K562 (cell line): ENCODE measurements around the gene SRSF9. TPM values are rescaled to one million over a fixed set of nuclear protein-coding genes. Genes with fewer than 3 reads are reported as not detected.

Experiments
- ATAC-seq: fragments of 200-7000 bp; cut with Tn5 transposase; 3 replicates; pipeline ENCODE4 v1.9.1; 2020; ENCODE audit warnings: moderate library complexity
- BruUV-seq: library from RNA; stranded (reverse); fragments of 400-500 nt; replicated peaks from 2 replicates; lab custom pipeline; 2021; lab: Mats Ljungman, UMichigan
- CTCF ChIA-PET: fragments of 300-600 bp; formaldehyde crosslinking; extraction: SDS; loops from one replicate; lab custom pipeline; 2021; ENCODE audit warnings: low intra/inter-chr PET ratio; lab: Yijun Ruan, JAX
- POLR2A ChIA-PET: fragments of 300-600, 350-650 bp; sonication (Branson Sonifier 250); formaldehyde crosslinking; extraction: SDS; loops from one replicate; lab custom pipeline; 2021; ENCODE audit warnings: antibody characterized with exemption, inconsistent platforms; lab: Yijun Ruan, JAX
- DNase-seq, 4 experiments: peaks; one replicate each; pipeline versions ENCODE4 v3.0.0 to v3.0.0-alpha.2; 2011 to 2018; ENCODE audit warnings: low spot score in 3 of 4, mixed read lengths in 3 of 4; ENCODE audit errors: extremely low read depth in 1 of 4
- FAIRE-seq: peaks from 2 replicates; lab custom pipeline; 2011; peaks lifted over from hg19 to GRCh38; lab: Jason Lieb, UNC
- H2AFZ ChIP-seq: 2 replicates; pipeline ENCODE4 v1.6.0; 2011; ENCODE audit warnings: low read depth, low read length, control low read depth, inconsistent platforms
- H3K27ac ChIP-seq: fragments of 200-600 bp; 3 replicates; pipeline ENCODE4 v1.8.0; 2011; ENCODE audit warnings: low read depth, mild to moderate bottlenecking, control low read depth, inconsistent platforms, low read length, moderate library complexity, mixed read lengths; ENCODE audit errors: extremely low read depth
- H3K27me3 ChIP-seq, 2 experiments: fragments of 300-600 bp in 1 of 2; 2 replicates in 1 of 2; 3 replicates in 1 of 2; pipeline versions ENCODE4 v1.6.0 to v1.8.0; 2011; ENCODE audit warnings: inconsistent platforms in 2 of 2, low read length in 2 of 2, mild to moderate bottlenecking in 1 of 2, mixed read lengths in 1 of 2, moderate library complexity in 1 of 2; ENCODE audit not compliant: control insufficient read depth in 2 of 2, insufficient read depth in 2 of 2
- H3K36me3 ChIP-seq: fragments of 300-600 bp; 3 replicates; pipeline ENCODE4 v1.8.0; 2011; ENCODE audit warnings: mild to moderate bottlenecking, low read length, inconsistent platforms; ENCODE audit not compliant: control insufficient read depth, insufficient read depth
- H3K4me1 ChIP-seq, 2 experiments: fragments of 200-600 bp in 1 of 2; replicated peaks in 1 of 2; 2 replicates in 1 of 2; 3 replicates in 1 of 2; pipeline versions ENCODE4 v1.5.1 to v1.8.0; 2011; ENCODE audit warnings: inconsistent platforms in 2 of 2, low read length in 2 of 2, mild to moderate bottlenecking in 1 of 2, mixed read lengths in 1 of 2, moderate library complexity in 1 of 2; ENCODE audit not compliant: control insufficient read depth in 2 of 2, insufficient read depth in 2 of 2
- H3K4me2 ChIP-seq: 2 replicates; pipeline ENCODE4 v1.6.1; 2011; ENCODE audit warnings: low read length, control low read depth, inconsistent platforms, mixed read lengths; ENCODE audit not compliant: insufficient read depth
- H3K4me3 ChIP-seq: fragments of 200-600 bp; sonication (generic), shearing (Covaris generic); 2 replicates; pipeline ENCODE4 v1.5.1; 2016; ENCODE audit warnings: control low read depth, inconsistent platforms
- H3K79me2 ChIP-seq: fragments of 200-600 bp; 3 replicates; pipeline ENCODE4 v1.8.0; 2011; ENCODE audit warnings: low read length, inconsistent platforms; ENCODE audit not compliant: control insufficient read depth, insufficient read depth
- H3K9ac ChIP-seq, 2 experiments: 2 replicates each; pipeline versions ENCODE4 v1.6.0 to v1.6.1; 2011; ENCODE audit warnings: low read depth in 2 of 2, low read length in 2 of 2, control low read depth in 1 of 2, inconsistent platforms in 1 of 2, mild to moderate bottlenecking in 1 of 2, mixed read lengths in 1 of 2; ENCODE audit not compliant: insufficient read depth in 1 of 2
- H3K9me1 ChIP-seq: one replicate; pipeline ENCODE4 v1.6.0; 2011; ENCODE audit warnings: inconsistent platforms, mild to moderate bottlenecking, low read length, moderate library complexity; ENCODE audit not compliant: control insufficient read depth, insufficient read depth
- H3K9me3 ChIP-seq: replicated peaks from 2 replicates; pipeline ENCODE4 v1.5.1; 2011; ENCODE audit warnings: low read depth, low read length, inconsistent platforms; ENCODE audit not compliant: control insufficient read depth, insufficient read depth
- H4K20me1 ChIP-seq: replicated peaks from 2 replicates; pipeline ENCODE4 v1.6.1; 2011; ENCODE audit warnings: low read length, inconsistent platforms, mixed read lengths; ENCODE audit not compliant: control insufficient read depth, insufficient read depth
- ADNP ChIP-seq: fragments of 200-800 bp; sonication (Bioruptor generic); IDR thresholded peaks from 2 replicates; pipeline ENCODE4 v1.6.1; 2016; ENCODE audit warnings: missing genetic modification characterization, missing compliant biosample characterization
- BCOR ChIP-seq: fragments of 450-650 bp; IDR thresholded peaks from 2 replicates; pipeline ENCODE4 v1.6.1; 2016
- HDAC3 ChIP-seq: fragments of 450-650 bp; IDR thresholded peaks from 2 replicates; pipeline ENCODE4 v1.6.1; 2018; ENCODE audit warnings: borderline replicate concordance, mild to moderate bottlenecking, moderate library complexity; ENCODE audit not compliant: partially characterized antibody
- MTA3 ChIP-seq: fragments of 450-650 bp; formaldehyde crosslinking; IDR thresholded peaks from 2 replicates; pipeline ENCODE4 v1.6.1; 2017; ENCODE audit warnings: mild to moderate bottlenecking, borderline replicate concordance
- RBM25 ChIP-seq: fragments of 200-400 bp; formaldehyde crosslinking; IDR thresholded peaks from 2 replicates; pipeline ENCODE4 v1.6.1; 2018; ENCODE audit warnings: low read length, low read depth, moderate library complexity; ENCODE audit not compliant: severe bottlenecking
- TEAD4 ChIP-seq, 2 experiments: sonication (generic) in 1 of 2; formaldehyde crosslinking in 1 of 2; IDR thresholded peaks; 2 replicates each; pipeline versions ENCODE4 v1.6.1 to v1.8.0; 2012 to 2022; ENCODE audit warnings: borderline replicate concordance in 1 of 2, inconsistent platforms in 1 of 2, low read length in 1 of 2, mild to moderate bottlenecking in 1 of 2, missing genetic modification reagents in 1 of 2
- ZFP36 ChIP-seq: fragments of 150-350 bp; IDR thresholded peaks from 2 replicates; pipeline ENCODE4 v1.6.1; 2018; ENCODE audit warnings: low read length, low read depth; ENCODE audit not compliant: partially characterized antibody
- ZNF384 ChIP-seq: IDR thresholded peaks from 2 replicates; pipeline ENCODE4 v1.6.1; 2012; ENCODE audit warnings: low read depth, low read length, improper control_type of control experiment
- WGBS: fragments of 100-300 bp; shearing (Covaris generic); methylation state at CpG from one replicate; pipeline ENCODE4 v1.1.6; 2016; ENCODE audit warnings: low coverage, mixed read lengths; ENCODE audit not compliant: insufficient coverage; ENCODE audit errors: missing lambda C conversion rate; 5-methylcytosine and 5-hydroxymethylcytosine counted together
- in situ Hi-C: fragments of 300-500 bp; cut with MboI; formaldehyde crosslinking; loops from 4 replicates; pipeline ENCODE4 v1.15.0; 2018; ENCODE audit warnings: inconsistent platforms, mixed read lengths
- intact Hi-C: fragments of 100-400 bp; cut with micrococcal nuclease; formaldehyde crosslinking; loops from 2 replicates; pipeline ENCODE4 v1.14.2; 2022
- polyA plus RNA-seq, 8 experiments: library from polyadenylated mRNA; depleted of rRNA in 4 of 8; stranded (reverse) in 5 of 8; unstranded in 3 of 8; fragments of >200 nt; fragmentation: Nextera tagmentation in 2 of 8; fragmentation: Illumina TruSeq in 1 of 8; extraction: Ambion mirVana in 2 of 8; extraction: Trizol in 1 of 8; gene quantifications; 2 replicates each; pipeline versions ENCODE4 v1.2.1 to v1.2.3, GENCODE V29; 2011 to 2014; ENCODE audit warnings: inconsistent platforms in 1 of 8, missing spikeins in 1 of 8
- total RNA-seq, 7 experiments: library from RNA; depleted of rRNA in 6 of 7; stranded (reverse); fragments of >200 nt in 6 of 7; fragmentation: Illumina TruSeq in 2 of 7; extraction: Trizol in 2 of 7; gene quantifications; 2 replicates each; pipeline versions ENCODE4 v1.2.1 to v1.2.3, GENCODE V29; 2011 to 2021; ENCODE audit warnings: low replicate concordance in 1 of 7
- TF ChIP-seq, protein P1 (sequence below): fragments of 450-650 bp; IDR thresholded peaks from 2 replicates; pipeline ENCODE4 v1.6.1; 2016; ENCODE audit warnings: antibody characterized with exemption

SRSF9 gene
- total and polyA plus RNA-seq, 9 of the 15 experiments (the other 6 are each of a cell fraction or from before 2014, with no cell fraction given): 40.3 to 291 (median 230) TPM

DNA sequence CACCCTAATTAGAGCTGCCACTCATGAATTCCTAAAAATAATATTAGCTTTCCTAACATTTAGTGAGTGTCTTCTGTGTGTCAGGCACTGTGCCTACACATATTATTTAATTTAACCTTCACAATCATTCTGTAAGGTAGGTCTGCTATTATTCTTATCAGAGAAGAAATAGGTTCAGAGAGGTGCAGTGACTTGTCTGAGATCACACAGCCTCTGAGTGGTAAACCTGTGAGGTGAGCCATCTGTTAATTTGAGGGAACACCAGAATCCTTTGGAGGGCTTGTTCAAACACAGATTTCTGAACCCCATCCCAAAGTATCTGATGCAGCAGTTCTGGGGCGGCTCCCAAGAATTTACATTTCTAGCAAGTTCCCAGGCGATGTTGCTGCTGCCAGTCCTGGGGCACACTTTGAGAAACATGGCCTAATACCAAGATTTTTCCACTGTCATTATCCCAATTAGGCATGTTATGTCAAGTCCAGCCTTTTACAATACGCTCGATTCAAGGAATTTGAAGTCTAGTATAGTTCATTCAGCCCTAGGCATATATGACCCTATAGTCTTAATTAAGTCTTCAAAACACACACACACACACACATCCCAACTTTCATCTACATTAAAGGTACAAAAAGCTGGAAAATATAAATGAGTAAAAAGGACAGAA lies 51.5 kb downstream of the SRSF9 start:
- no peak overlapping the region for H2AFZ ChIP-seq
- ChIA-PET CTCF (no interaction called here), POLR2A (interaction anchor here (1.3 kb wide), 1 partner anchor 43 kb away, joined by 3 read pairs; no protein-coding TSS in a partner anchor)
- peaks cover 0 to 4% of the 10 kb centered on the region in 2 experiments; a peak in 1 of 5 replicates for H3K4me1 ChIP-seq
- no peak for ATAC-seq
- H3K4me3 ChIP-seq: no peak overlapping the region
- no peak for FAIRE-seq
- no peaks in the 10 kb centered on the region for H4K20me1 ChIP-seq
- no peak overlapping the region for H3K27ac ChIP-seq
- H3K9me1 ChIP-seq: no peaks in the 10 kb centered on the region
- H3K79me2 ChIP-seq: no peaks in the 10 kb centered on the region
- BruUV-seq: no TSS peak
- no peak overlapping the region for H3K4me2 ChIP-seq
- no peaks in the 10 kb centered on the region for H3K9me3 ChIP-seq
- intact Hi-C loops: no loop called here
- no peak overlapping the region for H3K9ac ChIP-seq
- no peaks in the 10 kb centered on the region for H3K36me3 ChIP-seq
- TF ChIP-seq, protein P1, sequence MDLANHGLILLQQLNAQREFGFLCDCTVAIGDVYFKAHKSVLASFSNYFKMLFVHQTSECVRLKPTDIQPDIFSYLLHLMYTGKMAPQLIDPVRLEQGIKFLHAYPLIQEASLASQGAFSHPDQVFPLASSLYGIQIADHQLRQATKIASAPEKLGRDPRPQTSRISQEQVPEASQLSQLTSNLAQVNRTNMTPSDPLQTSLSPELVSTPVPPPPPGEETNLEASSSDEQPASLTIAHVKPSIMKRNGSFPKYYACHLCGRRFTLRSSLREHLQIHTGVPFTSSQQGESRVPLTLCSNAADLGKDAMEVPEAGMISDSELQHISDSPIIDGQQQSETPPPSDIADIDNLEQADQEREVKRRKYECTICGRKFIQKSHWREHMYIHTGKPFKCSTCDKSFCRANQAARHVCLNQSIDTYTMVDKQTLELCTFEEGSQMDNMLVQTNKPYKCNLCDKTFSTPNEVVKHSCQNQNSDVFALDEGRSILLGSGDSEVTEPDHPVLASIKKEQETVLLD: no peak
- TF ChIP-seq RBM25 (peak; percentile 58), BCOR (peak; percentile 37; the same call in 1 of the 2 replicates), HDAC3 (no peak), ZNF384 (no peak), TEAD4 (IDR thresholded peaks at IDR 0.05; ENCODE audit: low read length) (no peak), TEAD4 (CRISPR knock-in tag; IDR thresholded peaks at IDR 0.05; ENCODE audit: borderline replicate concordance) (no peak), ADNP (tag) (0 out of 2 replicates have a peak, but pooled peaks have one; percentile 19), ZFP36 (peak; percentile 55), MTA3 (no peak)
- in situ Hi-C loops: no loop called here
- no peak for DNase-seq
- WGBS: 16% methylated on average over 4 of the region's 4 CpGs
- H3K27me3 ChIP-seq: peaks cover 22 to 25% of the 10 kb centered on the region in 2 experiments
